HepG2 (cell line): Measurements from ENCODE around the gene GUCY1A2. TPM values are rescaled to one million over a fixed set of nuclear protein-coding genes. Genes with fewer than 3 reads are reported as not detected.

ENCODE experiments used
- ATAC-seq: fragments of 200-7000 bp; cut with Tn5 transposase; 3 replicates; pipeline ENCODE4 v1.9.1; 2020; ENCODE audit warnings: mild to moderate bottlenecking, moderate library complexity
- BruUV-seq: library from RNA; stranded (reverse); fragments of 400-500 nt; replicated peaks from 2 replicates; lab custom pipeline; 2021; lab: Mats Ljungman, UMichigan
- CTCF ChIA-PET: fragments of 300-600 bp; formaldehyde crosslinking; extraction: SDS; loops from one replicate; lab custom pipeline; 2021; ENCODE audit warnings: low total read pairs, inconsistent platforms, low intra/inter-chr PET ratio; lab: Yijun Ruan, JAX
- POLR2A ChIA-PET: fragments of 350-600 bp; sonication (Branson Sonifier 250); formaldehyde crosslinking; loops from one replicate; lab custom pipeline; 2020; ENCODE audit warnings: antibody characterized with exemption, inconsistent platforms; lab: Yijun Ruan, JAX
- DNase-seq: peaks from one replicate; pipeline ENCODE4 v3.0.0-alpha.2; 2015; ENCODE audit warnings: low spot score
- FAIRE-seq: peaks from 3 replicates; lab custom pipeline; 2011; peaks lifted over from hg19 to GRCh38; lab: Jason Lieb, UNC
- H2AFZ ChIP-seq: one replicate; pipeline ENCODE4 v1.6.1; 2011; ENCODE audit warnings: low read length, inconsistent platforms
- H3K27ac ChIP-seq: fragments of 300-600 bp; 3 replicates; pipeline ENCODE4 v1.8.0; 2011; ENCODE audit warnings: mixed run types, mild to moderate bottlenecking, mixed read lengths, low read length, inconsistent platforms; ENCODE audit not compliant: insufficient read depth; ENCODE audit errors: extremely low read length
- H3K27me3 ChIP-seq, 2 experiments: fragments of 200-600 bp in 1 of 2; 2 replicates in 1 of 2; 3 replicates in 1 of 2; pipeline versions ENCODE4 v1.6.0 to v1.8.0; 2011; ENCODE audit warnings: low read length in 2 of 2, mild to moderate bottlenecking in 2 of 2, moderate library complexity in 2 of 2, inconsistent platforms in 1 of 2; ENCODE audit not compliant: insufficient read depth in 2 of 2, control insufficient read depth in 1 of 2
- H3K36me3 ChIP-seq, 2 experiments: fragments of 200-600 bp in 1 of 2; replicated peaks in 1 of 2; 2 replicates in 1 of 2; 3 replicates in 1 of 2; pipeline versions ENCODE4 v1.5.1 to v1.8.0; 2011; ENCODE audit warnings: low read length in 2 of 2, inconsistent platforms in 1 of 2; ENCODE audit not compliant: insufficient read depth in 2 of 2, control insufficient read depth in 1 of 2
- H3K4me1 ChIP-seq: 2 replicates; pipeline ENCODE4 v1.5.1; 2012; ENCODE audit warnings: low read length, inconsistent platforms; ENCODE audit not compliant: insufficient read depth
- H3K4me2 ChIP-seq: 2 replicates; pipeline ENCODE4 v1.6.0; 2011; ENCODE audit warnings: low read depth, low read length, inconsistent platforms
- H3K4me3 ChIP-seq, 3 experiments: fragments of 200-600 bp in 1 of 3; sonication (generic), shearing (Covaris generic) in 1 of 3; replicated peaks in 1 of 3; 2 replicates each; pipeline ENCODE4 v1.5.1; 2011 to 2016; ENCODE audit warnings: low read length in 3 of 3, inconsistent platforms in 2 of 3, low read depth in 2 of 3, mild to moderate bottlenecking in 2 of 3, control low read depth in 1 of 3, mixed read lengths in 1 of 3; ENCODE audit not compliant: insufficient read depth in 1 of 3
- H3K79me2 ChIP-seq: one replicate; pipeline ENCODE4 v1.6.1; 2011; ENCODE audit warnings: low read length, inconsistent platforms; ENCODE audit not compliant: insufficient read depth
- H3K9ac ChIP-seq: 2 replicates; pipeline ENCODE4 v1.6.0; 2011; ENCODE audit warnings: mild to moderate bottlenecking, low read depth, low read length, inconsistent platforms; ENCODE audit not compliant: insufficient read depth
- H3K9me3 ChIP-seq: 2 replicates; pipeline ENCODE4 v1.5.1; 2012; ENCODE audit warnings: mild to moderate bottlenecking, low read length
- H4K20me1 ChIP-seq: 2 replicates; pipeline ENCODE4 v1.6.0; 2011; ENCODE audit warnings: inconsistent platforms, mild to moderate bottlenecking, low read length, moderate library complexity; ENCODE audit not compliant: insufficient read depth
- ARID2 ChIP-seq: sonication (generic); formaldehyde crosslinking; IDR thresholded peaks from 2 replicates; pipeline ENCODE4 v1.8.1; 2022; ENCODE audit warnings: mild to moderate bottlenecking, missing genetic modification reagents, borderline replicate concordance
- BRD4 ChIP-seq: sonication (generic); formaldehyde crosslinking; IDR thresholded peaks from 2 replicates; pipeline ENCODE4 v1.4.0; 2020; ENCODE audit warnings: missing genetic modification reagents
- CSRNP1 ChIP-seq: sonication (generic); formaldehyde crosslinking; IDR thresholded peaks from 2 replicates; pipeline ENCODE4 v1.8.1; 2023; ENCODE audit warnings: mild to moderate bottlenecking, missing genetic modification reagents
- IRX3 ChIP-seq: sonication (generic); formaldehyde crosslinking; IDR thresholded peaks from 2 replicates; pipeline ENCODE4 v1.8.1; 2023; ENCODE audit warnings: mild to moderate bottlenecking, low read depth, missing genetic modification reagents, borderline replicate concordance
- MTA3 ChIP-seq: sonication (generic); formaldehyde crosslinking; IDR thresholded peaks from 2 replicates; pipeline ENCODE4 v1.4.0; 2020; ENCODE audit warnings: missing genetic modification reagents
- NFATC3 ChIP-seq: sonication (generic); formaldehyde crosslinking; IDR thresholded peaks from 2 replicates; pipeline ENCODE4 v1.5.1; 2020; ENCODE audit warnings: mild to moderate bottlenecking, missing genetic modification reagents
- NFIB ChIP-seq: sonication (generic); formaldehyde crosslinking; IDR thresholded peaks from 2 replicates; pipeline ENCODE4 v1.9.0; 2021; ENCODE audit warnings: missing genetic modification reagents, mild to moderate bottlenecking, borderline replicate concordance
- NR1H2 ChIP-seq: sonication (generic); formaldehyde crosslinking; IDR thresholded peaks from 2 replicates; pipeline ENCODE4 v1.8.1; 2022; ENCODE audit warnings: low read depth, missing genetic modification reagents, borderline replicate concordance
- NR3C1 ChIP-seq: sonication (generic); formaldehyde crosslinking; IDR thresholded peaks from 2 replicates; pipeline ENCODE4 v1.4.0; 2020; ENCODE audit warnings: missing genetic modification reagents
- PAF1 ChIP-seq: IDR thresholded peaks from 2 replicates; pipeline ENCODE4 v1.6.1; 2016; ENCODE audit warnings: missing genetic modification reagents, missing compliant biosample characterization
- PRMT3 ChIP-seq: sonication (generic); formaldehyde crosslinking; IDR thresholded peaks from 2 replicates; pipeline ENCODE4 v1.8.1; 2022; ENCODE audit warnings: low read depth, mild to moderate bottlenecking, moderate library complexity, missing genetic modification reagents, borderline replicate concordance
- RBFOX2 ChIP-seq: fragments of 200-400 bp; formaldehyde crosslinking; IDR thresholded peaks from 2 replicates; pipeline ENCODE4 v1.6.1; 2017; ENCODE audit warnings: low read depth, mild to moderate bottlenecking, low read length
- SATB2 ChIP-seq: sonication (generic); formaldehyde crosslinking; IDR thresholded peaks from 2 replicates; pipeline ENCODE4 v1.5.0; 2020; ENCODE audit warnings: missing genetic modification reagents
- SMAD3 ChIP-seq: sonication (generic); formaldehyde crosslinking; IDR thresholded peaks from 2 replicates; pipeline ENCODE4 v1.4.0; 2020; ENCODE audit warnings: missing genetic modification reagents
- SOX6 ChIP-seq, 2 experiments: fragments of 450-650 bp in 1 of 2; sonication (generic) in 1 of 2; formaldehyde crosslinking in 1 of 2; IDR thresholded peaks; 2 replicates each; pipeline versions ENCODE4 v1.4.0 to v1.6.1; 2017 to 2020; ENCODE audit warnings: antibody characterized with exemption in 1 of 2, mild to moderate bottlenecking in 1 of 2, missing genetic modification reagents in 1 of 2
- STAG1 ChIP-seq: sonication (generic); formaldehyde crosslinking; IDR thresholded peaks from 2 replicates; pipeline ENCODE4 v1.4.0; 2020; ENCODE audit warnings: missing genetic modification reagents
- ZNF18 ChIP-seq: sonication (generic); formaldehyde crosslinking; IDR thresholded peaks from 2 replicates; pipeline ENCODE4 v1.8.0; 2022; ENCODE audit warnings: mild to moderate bottlenecking, missing genetic modification reagents; ENCODE audit not compliant: insufficient replicate concordance
- ZNF879 ChIP-seq: sonication (generic); formaldehyde crosslinking; IDR thresholded peaks from 2 replicates; pipeline ENCODE4 v1.8.1; 2023; ENCODE audit warnings: missing genetic modification reagents
- WGBS: methylation state at CpG from one replicate; pipeline ENCODE4 v1.1.6; 2017; ENCODE audit warnings: low lambda C conversion rate; 5-methylcytosine and 5-hydroxymethylcytosine counted together
- in situ Hi-C: cut with HindIII; loops from 2 replicates; pipeline ENCODE4 v1.10.0; 2017; ENCODE audit warnings: low pct_unique_long_range_greater_than_20kb; ENCODE audit not compliant: extremely low pct_ligation_motif_present
- intact Hi-C: fragments of 100-400 bp; cut with micrococcal nuclease; formaldehyde crosslinking; loops from one replicate; pipeline ENCODE4 v1.10.0; 2022; ENCODE audit not compliant: unreplicated experiment
- polyA plus RNA-seq, 8 experiments: library from polyadenylated mRNA; depleted of rRNA in 3 of 8; stranded (reverse) in 7 of 8; unstranded in 1 of 8; fragments of >200 nt; fragmentation: Illumina TruSeq in 4 of 8; extraction: Trizol in 4 of 8; gene quantifications; 2 replicates each; pipeline versions ENCODE4 v1.2.1 to v1.2.3, GENCODE V29; 2011 to 2016; ENCODE audit warnings: low read depth in 4 of 8, missing spikeins in 1 of 8, mixed read lengths in 1 of 8; ENCODE audit not compliant: insufficient read depth in 1 of 8
- total RNA-seq, 5 experiments: library from RNA; depleted of rRNA; stranded (reverse); fragments of >200 nt; fragmentation: Illumina TruSeq; extraction: Trizol; gene quantifications; 2 replicates each; pipeline ENCODE4 v1.2.3, GENCODE V29; 2016; ENCODE audit warnings: low read depth in 1 of 5
- TF ChIP-seq, protein P1 (sequence below): sonication (generic); formaldehyde crosslinking; IDR thresholded peaks from 2 replicates; pipeline ENCODE4 v1.9.0; 2021; ENCODE audit warnings: missing genetic modification reagents, borderline replicate concordance

GUCY1A2 gene
- total and polyA plus RNA-seq, 2 of the 13 experiments (the other 11 are each of a cell fraction or from before 2014, with no cell fraction given) = 0.01 to 0.07 TPM

GRCh38 chr11:106625566-106625965 is 392.7 kb downstream of the GUCY1A2 start (continued):
- TF ChIP-seq NFIB = no peak
- no peak for TF ChIP-seq SMAD3
- no peak for TF ChIP-seq STAG1 (CRISPR knock-in tag)
- TF ChIP-seq NR3C1 = no peak
- TF ChIP-seq SATB2 (CRISPR knock-in tag) = no peak
- no peak for TF ChIP-seq ARID2 (CRISPR knock-in tag)
- TF ChIP-seq PAF1 (CRISPR knock-in tag) = no peak
- no peak for TF ChIP-seq NFATC3 (CRISPR knock-in tag)
- TF ChIP-seq, all 625 proteins: peak for 0

DNA sequence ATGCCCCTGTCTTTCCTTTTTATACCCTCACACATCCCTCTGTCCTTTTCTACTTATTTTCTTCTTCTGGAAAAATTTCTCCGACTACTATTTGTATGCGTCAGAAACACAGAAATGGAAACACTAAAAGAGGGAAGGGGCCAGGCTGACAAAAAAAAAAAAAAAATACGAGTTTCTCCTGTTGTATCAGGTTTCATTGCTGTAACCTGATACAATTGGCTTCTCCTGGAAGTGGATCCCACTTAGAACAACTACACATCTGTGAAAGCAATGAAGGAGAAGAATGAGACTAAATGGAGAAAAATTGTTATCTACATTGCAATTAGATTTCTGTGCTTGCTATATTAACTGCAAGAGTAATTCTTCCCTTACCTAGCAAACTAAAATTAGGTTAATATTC is 393.9 kb downstream of the GUCY1A2 start:
- in situ Hi-C loops = no loop called here
- H3K27me3 ChIP-seq = no peaks in the 10 kb centered on the region
- no peaks in the 10 kb centered on the region for H3K79me2 ChIP-seq
- no TSS peak for BruUV-seq
- no peak overlapping the region for H2AFZ ChIP-seq
- peaks cover 63% of the 10 kb centered on the region for H3K9me3 ChIP-seq
- no peak overlapping the region for H3K9ac ChIP-seq
- no peak for ATAC-seq
- FAIRE-seq = no peak
- intact Hi-C loops = no loop called here
- no peak overlapping the region for H3K27ac ChIP-seq
- H3K4me2 ChIP-seq = no peak overlapping the region
- ChIA-PET CTCF (no interaction called here), POLR2A (no interaction called here)
- no peaks in the 10 kb centered on the region for H4K20me1 ChIP-seq
- DNase-seq = no peak
- WGBS = 52% methylated on average over 3 of the region's 3 CpGs
- no peaks in the 10 kb centered on the region for H3K36me3 ChIP-seq
- no peaks in the 10 kb centered on the region for H3K4me1 ChIP-seq
- no peak overlapping the region for H3K4me3 ChIP-seq
- TF ChIP-seq PRMT3 (no peak), IRX3 (CRISPR knock-in tag) (no peak), MTA3 (CRISPR knock-in tag) (no peak), CSRNP1 (no peak), BRD4 (no peak), ZNF879 (CRISPR knock-in tag) (no peak), ZNF18 (CRISPR knock-in tag) (no peak), RBFOX2 (no peak), NR1H2 (CRISPR knock-in tag) (no peak), SOX6 (IDR thresholded peaks at IDR 0.05) (no peak), SOX6 (CRISPR knock-in tag; IDR thresholded peaks at IDR 0.05) (no peak)
- TF ChIP-seq, protein P1, sequence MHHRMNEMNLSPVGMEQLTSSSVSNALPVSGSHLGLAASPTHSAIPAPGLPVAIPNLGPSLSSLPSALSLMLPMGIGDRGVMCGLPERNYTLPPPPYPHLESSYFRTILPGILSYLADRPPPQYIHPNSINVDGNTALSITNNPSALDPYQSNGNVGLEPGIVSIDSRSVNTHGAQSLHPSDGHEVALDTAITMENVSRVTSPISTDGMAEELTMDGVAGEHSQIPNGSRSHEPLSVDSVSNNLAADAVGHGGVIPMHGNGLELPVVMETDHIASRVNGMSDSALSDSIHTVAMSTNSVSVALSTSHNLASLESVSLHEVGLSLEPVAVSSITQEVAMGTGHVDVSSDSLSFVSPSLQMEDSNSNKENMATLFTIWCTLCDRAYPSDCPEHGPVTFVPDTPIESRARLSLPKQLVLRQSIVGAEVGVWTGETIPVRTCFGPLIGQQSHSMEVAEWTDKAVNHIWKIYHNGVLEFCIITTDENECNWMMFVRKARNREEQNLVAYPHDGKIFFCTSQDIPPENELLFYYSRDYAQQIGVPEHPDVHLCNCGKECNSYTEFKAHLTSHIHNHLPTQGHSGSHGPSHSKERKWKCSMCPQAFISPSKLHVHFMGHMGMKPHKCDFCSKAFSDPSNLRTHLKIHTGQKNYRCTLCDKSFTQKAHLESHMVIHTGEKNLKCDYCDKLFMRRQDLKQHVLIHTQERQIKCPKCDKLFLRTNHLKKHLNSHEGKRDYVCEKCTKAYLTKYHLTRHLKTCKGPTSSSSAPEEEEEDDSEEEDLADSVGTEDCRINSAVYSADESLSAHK (CRISPR knock-in tag) = no peak
